Thyroid gland (tissue), 4 donors: ENCODE measurements around the gene FUNDC2. TPM values are rescaled to one million over a fixed set of nuclear protein-coding genes. Genes with fewer than 3 reads are reported as not detected.

Source experiments
- DNase-seq, 2 donors: peaks; one replicate each; pipeline ENCODE4 v3.0.0-alpha.2; 2019
- H3K27ac ChIP-seq, 3 donors: fragments of 200-600 bp; sonication (generic); 1 replicate in 2 of 3; 2 replicates in 1 of 3; pipeline ENCODE4 v1.5.1; 2016 to 2019; ENCODE audit warnings: mild to moderate bottlenecking in 1 of 3, moderate library complexity in 1 of 3
- H3K27me3 ChIP-seq: fragments of 200-600 bp; sonication (generic); one replicate; pipeline ENCODE4 v1.5.1; 2019
- H3K36me3 ChIP-seq, 2 donors: fragments of 200-600 bp; sonication (generic); one replicate each; pipeline ENCODE4 v1.5.1; 2016 to 2019
- H3K4me1 ChIP-seq, 2 donors: fragments of 200-600 bp; sonication (generic); one replicate each; pipeline ENCODE4 v1.5.1; 2017 to 2019
- H3K4me3 ChIP-seq, 3 donors: fragments of 200-600 bp; sonication (generic); replicated peaks in 1 of 3; 1 replicate in 2 of 3; 2 replicates in 1 of 3; pipeline ENCODE4 v1.5.1; 2016; ENCODE audit warnings: mild to moderate bottlenecking in 1 of 3
- H3K9me3 ChIP-seq: fragments of 200-600 bp; sonication (generic); one replicate; pipeline ENCODE4 v1.5.1; 2017
- CTCF ChIP-seq, 6 experiments: fragments of 200-600 bp in 3 of 6; fragments of 450-650 bp in 3 of 6; sonication (generic) in 3 of 6; IDR thresholded peaks; one replicate each; pipeline ENCODE4 v1.5.1; 2016 to 2019; ENCODE audit warnings: antibody characterized with exemption in 6 of 6, mild to moderate bottlenecking in 2 of 6, inconsistent platforms in 1 of 6, moderate library complexity in 1 of 6
- POLR2A ChIP-seq, 2 donors: fragments of 450-650 bp; IDR thresholded peaks; one replicate each; pipeline ENCODE4 v1.6.1; 2017; ENCODE audit warnings: antibody characterized with exemption in 2 of 2, mild to moderate bottlenecking in 2 of 2, moderate library complexity in 1 of 2
- WGBS, 2 donors: methylation state at CpG; one replicate each; pipeline ENCODE4 v1.1.5; 2017; 5-methylcytosine and 5-hydroxymethylcytosine counted together
- intact Hi-C: fragments of 100-400 bp; cut with DNase I; formaldehyde crosslinking; loops from one replicate; pipeline ENCODE4 v1.15.1; 2023
- total RNA-seq, 4 donors: library from RNA; depleted of rRNA; stranded (reverse); fragments of >200 nt; gene quantifications; one replicate each; pipeline ENCODE4 v1.2.3, GENCODE V29; 2016

FUNDC2 gene
- total RNA-seq, 4 donors from 2014 or later = 50.7 to 78.5 (median 69.0) TPM

- peaks cover 0 to 10% of the 10 kb centered on the region in 2 donors for H3K4me1 ChIP-seq
- no peak for DNase-seq
- no peak overlapping the region for H3K4me3 ChIP-seq
- no peaks in the 10 kb centered on the region for H3K36me3 ChIP-seq
- intact Hi-C loops = no loop called here
- H3K27ac ChIP-seq = no peak overlapping the region
- TF ChIP-seq POLR2A (IDR thresholded peaks at IDR 0.05) = no peak
- no peak for TF ChIP-seq CTCF (IDR thresholded peaks at IDR 0.05)
- 87 to 93% methylated on average over 5 of the region's 5 CpGs for WGBS, 2 donors
- H3K27me3 ChIP-seq = no peaks in the 10 kb centered on the region
- no peaks in the 10 kb centered on the region for H3K9me3 ChIP-seq
Measured at GRCh38 chrX:155052738-155053498, 26.3 kb downstream of the FUNDC2 start.

- Histone ChIP-seq H3K27ac (no peak overlapping the region), H3K4me1 (peaks cover 0 to 10% of the 10 kb centered on the region in 2 donors), H3K4me3 (no peak overlapping the region), H3K9me3 (no peaks in the 10 kb centered on the region), H3K36me3 (no peaks in the 10 kb centered on the region), H3K27me3 (no peaks in the 10 kb centered on the region)
- TF ChIP-seq POLR2A (IDR thresholded peaks at IDR 0.05) (no peak), CTCF (IDR thresholded peaks at IDR 0.05) (no peak)
- DNase-seq = no peak
- intact Hi-C loops = no loop called here
- 96% methylated on average over 3 of the region's 3 CpGs for WGBS, 2 donors
Measured at GRCh38 chrX:155053656-155054055, 27.0 kb downstream of the FUNDC2 start.

DNA sequence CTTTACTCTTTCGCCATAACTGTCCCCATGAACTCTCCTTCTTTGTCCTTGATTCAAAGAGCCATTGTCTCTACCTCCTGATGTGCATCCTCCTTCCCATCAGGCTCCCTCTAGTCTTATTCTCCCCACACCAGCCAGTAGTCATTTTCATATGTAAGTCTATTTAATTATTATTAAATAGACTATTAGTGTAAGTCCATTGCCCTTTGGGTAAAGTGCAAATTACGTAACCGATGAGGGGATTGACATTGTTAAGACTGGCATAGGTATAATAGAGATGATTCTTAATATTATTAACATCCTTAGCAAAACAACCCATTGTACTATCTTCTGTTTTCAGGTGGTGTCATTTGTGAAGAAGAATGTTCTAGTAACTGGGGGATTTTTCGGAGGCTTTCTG lies 27.6 kb downstream of the FUNDC2 start:
- intact Hi-C loops = no loop called here

DNA sequence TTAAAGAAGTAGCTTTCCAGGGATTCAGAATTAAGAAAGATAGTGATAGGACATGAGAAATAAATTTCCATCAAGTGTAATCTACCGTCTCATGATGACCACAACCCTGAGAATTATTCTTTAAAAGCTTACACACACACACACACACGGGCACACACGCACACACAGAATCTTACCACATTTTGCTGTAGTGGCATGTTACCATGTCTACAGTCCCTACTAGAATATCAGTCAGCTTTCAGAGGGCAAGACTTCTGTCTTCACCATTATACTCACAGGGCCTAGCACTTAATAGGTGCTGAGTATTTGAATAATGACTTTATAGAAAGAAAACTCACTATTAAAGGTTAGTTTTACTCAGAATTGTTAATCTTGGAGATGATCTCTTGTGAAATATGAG lies 28.9 kb downstream of the FUNDC2 start:
- WGBS, 2 donors = 86 to 92% methylated on average over 3 of the region's 3 CpGs
- no peak for TF ChIP-seq POLR2A (IDR thresholded peaks at IDR 0.05)
- TF ChIP-seq CTCF (IDR thresholded peaks at IDR 0.05) = no peak
- H3K4me1 ChIP-seq = peaks cover 0 to 10% of the 10 kb centered on the region in 2 donors
- no peaks in the 10 kb centered on the region for H3K9me3 ChIP-seq
- intact Hi-C loops = no loop called here
- H3K27ac ChIP-seq = no peak overlapping the region
- H3K4me3 ChIP-seq = no peak overlapping the region
- H3K27me3 ChIP-seq = no peaks in the 10 kb centered on the region
- H3K36me3 ChIP-seq = no peaks in the 10 kb centered on the region
- DNase-seq = no peak

More for the DNA sequence above, 27.6 kb downstream of the FUNDC2 start:
- Histone ChIP-seq H3K4me1 (peaks cover 0 to 10% of the 10 kb centered on the region in 2 donors), H3K36me3 (no peaks in the 10 kb centered on the region), H3K27me3 (no peaks in the 10 kb centered on the region), H3K27ac (no peak overlapping the region), H3K9me3 (no peaks in the 10 kb centered on the region), H3K4me3 (no peak overlapping the region)
- WGBS, 2 donors = 93 to 96% methylated on average over 4 of the region's 4 CpGs
- DNase-seq = no peak
- TF ChIP-seq POLR2A (IDR thresholded peaks at IDR 0.05) (no peak), CTCF (IDR thresholded peaks at IDR 0.05) (no peak)

- intact Hi-C loops = no loop called here
- DNase-seq = no peak
- H3K27me3 ChIP-seq = no peaks in the 10 kb centered on the region
- no peak for TF ChIP-seq POLR2A (IDR thresholded peaks at IDR 0.05)
- no peak for TF ChIP-seq CTCF (IDR thresholded peaks at IDR 0.05)
- H3K36me3 ChIP-seq = no peaks in the 10 kb centered on the region
- H3K4me3 ChIP-seq = no peak overlapping the region
- no peak overlapping the region for H3K27ac ChIP-seq
- peaks cover 0 to 10% of the 10 kb centered on the region in 2 donors for H3K4me1 ChIP-seq
- H3K9me3 ChIP-seq = no peaks in the 10 kb centered on the region
- WGBS, 2 donors = 85 to 97% methylated on average over 1 of the region's 1 CpG
Measured at GRCh38 chrX:155056471-155056870, 29.8 kb downstream of the FUNDC2 start.
